ENCODE data around the gene DRAM1.

The DRAM1 gene

GRCh38 chr12:101942250-101942605 is 64.8 kb downstream of the DRAM1 start:
- H3K4me1 ChIP-seq (ENCODE audit: control insufficient read depth, insufficient read depth, low read length, poor library complexity, severe bottlenecking), result peaks cover 9% of the 10 kb centered on the region
- no peak overlapping the region for H3K4me3 ChIP-seq (ENCODE audit: extremely low read depth, insufficient read depth, low read length, poor library complexity, severe bottlenecking)
- 100% methylated on average over 1 of the region's 1 CpG for WGBS, 2 experiments (ENCODE audit: insufficient coverage in 2 of 2)
- H3K9me3 ChIP-seq (ENCODE audit: control insufficient read depth, low read length), result no peaks in the 10 kb centered on the region
- H3K36me3 ChIP-seq (ENCODE audit: control insufficient read depth, insufficient read depth, low read length), result no peaks in the 10 kb centered on the region
- no peak overlapping the region for H3K27ac ChIP-seq (ENCODE audit: low read depth, low read length, severe bottlenecking)

- Histone ChIP-seq H3K4me1 (ENCODE audit: control insufficient read depth, insufficient read depth, low read length, poor library complexity, severe bottlenecking) (peaks cover 9% of the 10 kb centered on the region), H3K27ac (ENCODE audit: low read depth, low read length, severe bottlenecking) (no peak overlapping the region)
- WGBS, 2 experiments (ENCODE audit: insufficient coverage in 2 of 2), result 92 to 93% methylated on average over 11 to 13 of the region's 15 CpGs
Measured at GRCh38 chr12:101945369-101946232, 68.2 kb downstream of the DRAM1 start.

DNA sequence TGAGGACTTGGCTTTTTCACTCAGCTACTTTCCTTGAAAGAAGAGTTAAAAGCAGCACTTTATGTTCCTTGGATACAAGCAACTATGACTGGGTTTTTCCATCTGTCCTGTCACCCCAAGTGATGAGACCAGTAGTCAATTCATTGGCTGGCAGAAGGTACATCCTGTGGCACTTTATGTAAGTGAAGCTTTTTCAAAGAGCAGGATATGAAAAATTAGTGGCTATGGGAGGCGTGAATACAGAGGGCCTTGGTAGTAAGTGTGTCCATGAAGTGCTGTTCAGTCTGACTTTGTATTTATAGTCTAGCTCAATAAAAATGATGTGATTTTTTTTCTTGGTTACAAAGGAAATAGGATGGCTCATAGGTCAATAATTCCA is 68.8 kb downstream of the DRAM1 start:
- Histone ChIP-seq H3K4me3 (ENCODE audit: extremely low read depth, insufficient read depth, low read length, poor library complexity, severe bottlenecking) (no peak overlapping the region), H3K9me3 (ENCODE audit: control insufficient read depth, low read length) (no peaks in the 10 kb centered on the region), H3K27ac (ENCODE audit: low read depth, low read length, severe bottlenecking) (no peak overlapping the region), H3K36me3 (ENCODE audit: control insufficient read depth, insufficient read depth, low read length) (no peaks in the 10 kb centered on the region), H3K4me1 (ENCODE audit: control insufficient read depth, insufficient read depth, low read length, poor library complexity, severe bottlenecking) (peaks cover 8% of the 10 kb centered on the region)
- WGBS, 2 experiments (ENCODE audit: insufficient coverage in 2 of 2), result 80% methylated on average over 1 of the region's 1 CpG; no CpG with 5 or more reads in 1 of the 2 experiments

More at GRCh38 chr12:101945369-101946232, 68.2 kb downstream of the DRAM1 start:
- Histone ChIP-seq H3K36me3 (ENCODE audit: control insufficient read depth, insufficient read depth, low read length) (no peaks in the 10 kb centered on the region), H3K4me3 (ENCODE audit: extremely low read depth, insufficient read depth, low read length, poor library complexity, severe bottlenecking) (no peak overlapping the region), H3K9me3 (ENCODE audit: control insufficient read depth, low read length) (no peaks in the 10 kb centered on the region)

DNA sequence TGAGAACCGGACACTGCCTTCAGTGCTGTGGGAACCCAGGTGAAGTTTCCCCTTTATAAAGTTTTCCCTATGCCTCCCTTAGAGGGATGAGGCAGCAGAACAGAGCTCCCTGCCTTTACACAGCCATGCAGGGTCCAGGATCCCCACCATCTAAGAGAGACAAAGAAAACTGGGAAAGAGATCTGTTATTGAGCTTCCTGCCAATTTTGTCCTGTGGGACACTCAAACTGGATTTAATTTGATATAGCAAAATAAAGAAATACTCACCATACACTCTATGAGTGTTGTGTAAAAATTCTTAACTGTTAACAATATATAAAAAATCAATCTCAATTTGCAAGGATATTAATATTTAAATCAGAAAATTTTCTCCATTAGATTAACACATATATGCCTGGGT is 69.9 kb downstream of the DRAM1 start:
- Histone ChIP-seq H3K36me3 (ENCODE audit: control insufficient read depth, insufficient read depth, low read length) (no peaks in the 10 kb centered on the region), H3K9me3 (ENCODE audit: control insufficient read depth, low read length) (no peaks in the 10 kb centered on the region), H3K4me3 (ENCODE audit: extremely low read depth, insufficient read depth, low read length, poor library complexity, severe bottlenecking) (no peak overlapping the region), H3K27ac (ENCODE audit: low read depth, low read length, severe bottlenecking) (no peak overlapping the region), H3K4me1 (ENCODE audit: control insufficient read depth, insufficient read depth, low read length, poor library complexity, severe bottlenecking) (no peaks in the 10 kb centered on the region)
- WGBS, 2 experiments (ENCODE audit: insufficient coverage in 2 of 2), result 83% methylated on average over 1 of the region's 1 CpG; no CpG with 5 or more reads in 1 of the 2 experiments

DNA sequence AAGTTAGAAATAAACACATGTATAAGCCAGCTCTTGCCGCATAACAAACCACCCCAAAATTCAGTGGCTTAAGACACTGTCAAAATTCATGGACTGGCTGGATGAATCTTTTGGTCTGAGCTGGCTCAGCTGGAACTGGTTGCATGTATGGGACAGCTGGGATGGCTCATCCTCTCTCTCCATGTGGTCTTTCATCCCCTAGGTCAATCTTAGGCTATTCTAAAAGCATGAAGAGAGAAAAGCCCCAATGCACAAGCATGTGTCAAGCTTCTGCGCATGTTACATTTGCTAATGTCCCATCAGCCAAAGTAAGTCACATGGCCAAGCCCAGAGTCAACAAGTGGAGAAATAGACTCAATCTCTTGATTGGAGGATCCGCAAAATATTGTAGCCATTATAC is 71.0 kb downstream of the DRAM1 start:
- WGBS, 2 experiments (ENCODE audit: insufficient coverage in 2 of 2), result 80 to 100% methylated on average over 1 to 2 of the region's 3 CpGs
- Histone ChIP-seq H3K36me3 (ENCODE audit: control insufficient read depth, insufficient read depth, low read length) (no peaks in the 10 kb centered on the region), H3K27ac (ENCODE audit: low read depth, low read length, severe bottlenecking) (no peak overlapping the region), H3K4me1 (ENCODE audit: control insufficient read depth, insufficient read depth, low read length, poor library complexity, severe bottlenecking) (no peaks in the 10 kb centered on the region), H3K9me3 (ENCODE audit: control insufficient read depth, low read length) (no peaks in the 10 kb centered on the region), H3K4me3 (ENCODE audit: extremely low read depth, insufficient read depth, low read length, poor library complexity, severe bottlenecking) (no peak overlapping the region)

DNA sequence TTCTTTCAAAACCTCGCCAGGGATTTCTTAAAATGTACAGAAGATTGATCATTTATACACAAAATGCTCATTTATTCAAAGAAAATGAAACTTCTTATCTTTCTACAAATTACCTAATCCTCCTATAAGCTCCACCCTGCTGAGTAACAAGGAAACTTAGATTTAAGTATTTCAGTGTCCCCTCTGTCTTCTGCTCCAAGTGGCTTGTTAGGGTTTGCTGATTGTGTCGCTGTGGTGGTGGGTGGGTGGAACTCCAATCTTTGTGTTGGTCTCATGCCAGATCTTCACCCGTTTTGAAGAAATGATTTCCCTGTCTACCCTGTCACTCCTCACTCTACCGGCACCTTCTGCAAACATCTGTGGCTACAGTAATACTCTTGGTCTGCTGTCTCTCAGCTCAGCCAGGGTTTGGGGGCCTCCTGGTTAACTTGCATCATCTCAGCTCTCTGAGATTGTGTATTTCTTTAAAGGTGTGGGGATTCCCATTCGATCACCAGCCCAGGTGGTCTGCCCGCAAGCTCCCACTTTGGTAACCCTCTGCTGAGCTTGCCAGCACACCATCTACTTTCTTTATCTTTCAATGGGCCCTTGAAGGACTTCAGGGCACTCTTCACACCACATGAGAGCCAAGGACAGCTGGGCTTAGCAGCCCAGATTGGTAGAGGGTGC is 73.8 kb downstream of the DRAM1 start:
- H3K27ac ChIP-seq (ENCODE audit: low read depth, low read length, severe bottlenecking), result no peak overlapping the region

DNA sequence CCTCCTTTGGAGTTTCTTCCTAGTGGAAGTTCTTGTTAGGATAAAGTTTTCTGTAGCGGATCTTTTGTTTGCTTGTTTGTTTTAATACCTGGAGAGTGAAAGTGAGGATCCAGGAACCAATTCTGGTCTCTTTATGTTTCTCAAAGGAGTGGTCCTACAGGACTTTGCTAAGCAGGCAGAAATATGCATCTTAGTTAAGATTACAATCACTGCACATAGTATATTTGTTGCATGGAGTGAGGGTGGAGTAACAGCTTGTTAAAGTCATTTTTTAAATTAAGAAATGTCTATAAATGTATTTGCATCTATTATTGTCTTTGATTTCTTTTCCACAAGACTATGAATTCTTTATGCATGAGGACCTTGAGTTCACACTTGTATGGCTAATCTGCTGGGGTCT is 76.7 kb downstream of the DRAM1 start:
- WGBS, 2 experiments (ENCODE audit: insufficient coverage in 2 of 2), result no CpG with 5 or more reads among the region's 1 CpG
- H3K4me3 ChIP-seq (ENCODE audit: extremely low read depth, insufficient read depth, low read length, poor library complexity, severe bottlenecking), result no peak overlapping the region
- no peak overlapping the region for H3K27ac ChIP-seq (ENCODE audit: low read depth, low read length, severe bottlenecking)
- H3K36me3 ChIP-seq (ENCODE audit: control insufficient read depth, insufficient read depth, low read length), result no peaks in the 10 kb centered on the region
- no peaks in the 10 kb centered on the region for H3K4me1 ChIP-seq (ENCODE audit: control insufficient read depth, insufficient read depth, low read length, poor library complexity, severe bottlenecking)
- H3K9me3 ChIP-seq (ENCODE audit: control insufficient read depth, low read length), result no peaks in the 10 kb centered on the region

More for the DNA sequence above, 73.8 kb downstream of the DRAM1 start:
- WGBS, 2 experiments (ENCODE audit: insufficient coverage in 2 of 2), result 72 to 100% methylated on average over 2 of the region's 6 CpGs
- Histone ChIP-seq H3K9me3 (ENCODE audit: control insufficient read depth, low read length) (no peaks in the 10 kb centered on the region), H3K4me3 (ENCODE audit: extremely low read depth, insufficient read depth, low read length, poor library complexity, severe bottlenecking) (no peak overlapping the region), H3K4me1 (ENCODE audit: control insufficient read depth, insufficient read depth, low read length, poor library complexity, severe bottlenecking) (no peaks in the 10 kb centered on the region), H3K36me3 (ENCODE audit: control insufficient read depth, insufficient read depth, low read length) (no peaks in the 10 kb centered on the region)

GRCh38 chr12:101954676-101955075 is 77.3 kb downstream of the DRAM1 start:
- WGBS, 2 experiments (ENCODE audit: insufficient coverage in 2 of 2), result 86 to 100% methylated on average over 1 of the region's 1 CpG
- no peak overlapping the region for H3K4me3 ChIP-seq (ENCODE audit: extremely low read depth, insufficient read depth, low read length, poor library complexity, severe bottlenecking)
- no peaks in the 10 kb centered on the region for H3K4me1 ChIP-seq (ENCODE audit: control insufficient read depth, insufficient read depth, low read length, poor library complexity, severe bottlenecking)
- no peak overlapping the region for H3K27ac ChIP-seq (ENCODE audit: low read depth, low read length, severe bottlenecking)
- no peaks in the 10 kb centered on the region for H3K36me3 ChIP-seq (ENCODE audit: control insufficient read depth, insufficient read depth, low read length)
- peaks cover under 1% of the 10 kb centered on the region for H3K9me3 ChIP-seq (ENCODE audit: control insufficient read depth, low read length)

GRCh38 chr12:101957252-101957959 is 80.0 kb downstream of the DRAM1 start:
- no peaks in the 10 kb centered on the region for H3K4me1 ChIP-seq (ENCODE audit: control insufficient read depth, insufficient read depth, low read length, poor library complexity, severe bottlenecking)
- 60 to 73% methylated on average over 1 of the region's 9 CpGs for WGBS, 2 experiments (ENCODE audit: insufficient coverage in 2 of 2)

DNA sequence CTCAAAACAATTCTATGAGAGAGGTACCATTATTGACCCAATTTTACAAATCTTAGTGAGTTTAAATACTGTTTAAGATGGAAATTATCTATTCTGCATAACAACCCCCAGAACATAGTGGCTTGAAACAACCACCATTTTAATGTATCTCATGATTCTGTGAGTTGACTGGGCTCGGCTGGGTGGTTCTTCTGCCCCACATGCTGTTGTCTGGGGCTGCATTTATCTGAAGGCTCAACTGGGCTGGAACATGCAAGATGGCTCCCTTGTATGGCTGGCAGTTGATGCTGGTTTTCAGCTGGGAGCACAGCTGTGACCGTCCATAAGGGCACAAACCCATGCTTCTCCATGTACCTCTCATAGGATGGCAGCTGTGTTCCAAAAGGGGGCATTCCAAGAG is 82.2 kb downstream of the DRAM1 start:
- H3K9me3 ChIP-seq (ENCODE audit: control insufficient read depth, low read length), result peaks cover 3% of the 10 kb centered on the region
- no peaks in the 10 kb centered on the region for H3K36me3 ChIP-seq (ENCODE audit: control insufficient read depth, insufficient read depth, low read length)
- 83 to 100% methylated on average over 1 to 2 of the region's 2 CpGs for WGBS, 2 experiments (ENCODE audit: insufficient coverage in 2 of 2)
- H3K4me3 ChIP-seq (ENCODE audit: extremely low read depth, insufficient read depth, low read length, poor library complexity, severe bottlenecking), result no peak overlapping the region
- H3K4me1 ChIP-seq (ENCODE audit: control insufficient read depth, insufficient read depth, low read length, poor library complexity, severe bottlenecking), result no peaks in the 10 kb centered on the region
- H3K27ac ChIP-seq (ENCODE audit: low read depth, low read length, severe bottlenecking), result no peak overlapping the region

More at GRCh38 chr12:101957252-101957959, 80.0 kb downstream of the DRAM1 start:
- Histone ChIP-seq H3K9me3 (ENCODE audit: control insufficient read depth, low read length) (peaks cover 3% of the 10 kb centered on the region), H3K36me3 (ENCODE audit: control insufficient read depth, insufficient read depth, low read length) (no peaks in the 10 kb centered on the region), H3K4me3 (ENCODE audit: extremely low read depth, insufficient read depth, low read length, poor library complexity, severe bottlenecking) (no peak overlapping the region), H3K27ac (ENCODE audit: low read depth, low read length, severe bottlenecking) (no peak overlapping the region)
